A673 (cell line): ENCODE results near the gene CTSD.

ENCODE experiments used
- CTCF ChIP-seq: fragments of 300-800, 200-600 bp; sonication (generic); conservative IDR thresholded peaks from 2 replicates; pipeline ENCODE4 v1.5.1; 2017; ENCODE audit warnings: low read depth, mild to moderate bottlenecking, antibody characterized with exemption, low read length, moderate library complexity, mixed read lengths
- EZH2 ChIP-seq: fragments of 200-600 bp; sonication (generic); IDR thresholded peaks from 2 replicates; pipeline ENCODE4 v1.6.1; 2017; ENCODE audit warnings: borderline replicate concordance, low read depth, mild to moderate bottlenecking, mixed read lengths, antibody characterized with exemption, low read length; ENCODE audit not compliant: poor library complexity, severe bottlenecking

- TF ChIP-seq EZH2: no peak
- no peak for TF ChIP-seq CTCF
Observed at GRCh38 chr11:1773131-1773993, 9.6 kb upstream of the CTSD start.
